Liver (tissue), 9 donors: ENCODE results near the gene ZC3H12C. TPM values are rescaled to one million over a fixed set of nuclear protein-coding genes. Genes with fewer than 3 reads are reported as not detected.

ENCODE experiments used
- DNase-seq: peaks from one replicate; pipeline ENCODE4 v3.0.0-alpha.2; 2017; ENCODE audit warnings: low spot score
- H3K27ac ChIP-seq, 2 donors: one replicate each; pipeline ENCODE4 v1.7.0; 2013; ENCODE audit warnings: inconsistent platforms in 2 of 2, low read length in 2 of 2, control low read depth in 1 of 2, low read depth in 1 of 2, mild to moderate bottlenecking in 1 of 2
- H3K27me3 ChIP-seq, 4 donors: one replicate each; pipeline versions ENCODE4 v1.6.1 to v1.7.0; 2013; ENCODE audit warnings: low read length in 3 of 4, inconsistent platforms in 1 of 4, mild to moderate bottlenecking in 1 of 4, moderate library complexity in 1 of 4; ENCODE audit not compliant: control insufficient read depth in 4 of 4, insufficient read depth in 4 of 4
- H3K36me3 ChIP-seq, 4 donors: one replicate each; pipeline versions ENCODE4 v1.6.1 to v1.7.0; 2013; ENCODE audit warnings: low read length in 3 of 4, mild to moderate bottlenecking in 3 of 4, low read depth in 1 of 4, moderate library complexity in 1 of 4; ENCODE audit not compliant: control insufficient read depth in 4 of 4, insufficient read depth in 3 of 4
- H3K4me1 ChIP-seq, 4 donors: one replicate each; pipeline versions ENCODE4 v1.6.1 to v1.7.0; 2013; ENCODE audit warnings: low read length in 3 of 4, mild to moderate bottlenecking in 3 of 4, moderate library complexity in 1 of 4; ENCODE audit not compliant: control insufficient read depth in 4 of 4, insufficient read depth in 4 of 4
- H3K4me3 ChIP-seq, 3 donors: one replicate each; pipeline versions ENCODE4 v1.6.1 to v1.7.0; 2013; ENCODE audit warnings: low read length in 3 of 3, control low read depth in 1 of 3, low read depth in 1 of 3, mild to moderate bottlenecking in 1 of 3
- H3K9ac ChIP-seq, 2 donors: one replicate each; pipeline ENCODE4 v1.7.0; 2013; ENCODE audit warnings: low read length in 2 of 2, mild to moderate bottlenecking in 2 of 2, moderate library complexity in 2 of 2, control low read depth in 1 of 2, low read depth in 1 of 2
- H3K9me3 ChIP-seq, 4 donors: one replicate each; pipeline versions ENCODE4 v1.6.1 to v1.7.0; 2013; ENCODE audit warnings: low read length in 3 of 4; ENCODE audit not compliant: control insufficient read depth in 4 of 4
- ATF3 ChIP-seq: IDR thresholded peaks from 2 replicates; pipeline ENCODE4 v1.6.1; 2016; ENCODE audit warnings: antibody characterized with exemption
- CTCF ChIP-seq: fragments of 150-350 bp; IDR thresholded peaks from 2 replicates; pipeline ENCODE4 v1.5.1; 2017; ENCODE audit warnings: improper control_type of control experiment, low read depth, low read length; ENCODE audit not compliant: missing input control
- EGR1 ChIP-seq, 2 donors: IDR thresholded peaks; 2 replicates each; pipeline ENCODE4 v1.6.1; 2016 to 2018; ENCODE audit warnings: antibody characterized with exemption in 2 of 2, low read depth in 2 of 2
- FOXA1 ChIP-seq: IDR thresholded peaks from 2 replicates; pipeline ENCODE4 v1.6.1; 2016; ENCODE audit warnings: antibody characterized with exemption
- FOXA2 ChIP-seq: IDR thresholded peaks from 2 replicates; pipeline ENCODE4 v1.6.1; 2016; ENCODE audit warnings: antibody characterized with exemption
- GABPA ChIP-seq, 2 donors: IDR thresholded peaks in 1 of 2; conservative IDR thresholded peaks in 1 of 2; 2 replicates each; pipeline ENCODE4 v1.6.1; 2016; ENCODE audit warnings: antibody characterized with exemption in 2 of 2, mild to moderate bottlenecking in 1 of 2, moderate library complexity in 1 of 2
- HNF4A ChIP-seq, 2 donors: conservative IDR thresholded peaks; 2 replicates each; pipeline ENCODE4 v1.6.1; 2016; ENCODE audit warnings: antibody characterized with exemption in 2 of 2, mild to moderate bottlenecking in 2 of 2
- HNF4G ChIP-seq: IDR thresholded peaks from 2 replicates; pipeline ENCODE4 v1.6.1; 2016; ENCODE audit warnings: antibody characterized with exemption
- JUND ChIP-seq, 2 donors: IDR thresholded peaks; 2 replicates each; pipeline ENCODE4 v1.6.1; 2016; ENCODE audit warnings: antibody characterized with exemption in 2 of 2
- MAX ChIP-seq: IDR thresholded peaks from 2 replicates; pipeline ENCODE4 v1.6.1; 2016; ENCODE audit warnings: antibody characterized with exemption
- NR2F2 ChIP-seq: IDR thresholded peaks from 2 replicates; pipeline ENCODE4 v1.6.1; 2016; ENCODE audit warnings: antibody characterized with exemption
- RAD21 ChIP-seq, 2 donors: IDR thresholded peaks; 2 replicates each; pipeline ENCODE4 v1.6.1; 2016; ENCODE audit warnings: antibody characterized with exemption in 2 of 2, mild to moderate bottlenecking in 2 of 2
- REST ChIP-seq: IDR thresholded peaks from 2 replicates; pipeline ENCODE4 v1.6.1; 2016; ENCODE audit warnings: antibody characterized with exemption, mild to moderate bottlenecking
- RXRA ChIP-seq, 2 donors: IDR thresholded peaks; 2 replicates each; pipeline ENCODE4 v1.6.1; 2017 to 2018; ENCODE audit warnings: antibody characterized with exemption in 2 of 2, mild to moderate bottlenecking in 1 of 2
- SP1 ChIP-seq: IDR thresholded peaks from 2 replicates; pipeline ENCODE4 v1.6.1; 2018; ENCODE audit warnings: antibody characterized with exemption, mild to moderate bottlenecking
- TAF1 ChIP-seq: conservative IDR thresholded peaks from 2 replicates; pipeline ENCODE4 v1.6.1; 2016; ENCODE audit warnings: antibody characterized with exemption, mild to moderate bottlenecking
- YY1 ChIP-seq: IDR thresholded peaks from 2 replicates; pipeline ENCODE4 v1.6.1; 2016; ENCODE audit warnings: antibody characterized with exemption, mild to moderate bottlenecking
- ZBTB33 ChIP-seq: IDR thresholded peaks from 2 replicates; pipeline ENCODE4 v1.6.1; 2016; ENCODE audit warnings: antibody characterized with exemption
- WGBS: extraction: QIAGEN DNeasy Blood & Tissue Kit; methylation state at CpG from one replicate; pipeline ENCODE4 v1.1.7; 2013; 5-methylcytosine and 5-hydroxymethylcytosine counted together
- polyA plus RNA-seq, 2 donors: library from polyadenylated mRNA; stranded (reverse) in 1 of 2; unstranded in 1 of 2; fragments of 200-250 nt in 1 of 2; fragments of >200 nt in 1 of 2; fragmentation: Nextera tagmentation in 1 of 2; extraction: Ambion mirVana in 1 of 2; gene quantifications; one replicate each; pipeline versions ENCODE4 v1.2.1 to v1.2.3, GENCODE V29; 2013 to 2015
- total RNA-seq, 2 donors: library from RNA; depleted of rRNA; stranded (reverse); fragments of >200 nt; gene quantifications; one replicate each; pipeline ENCODE4 v1.2.3, GENCODE V29; 2014
- donor health status: healthy.
- donor health status: healthy.
- donor health status: healthy.
- donor health status: healthy.
- donor health status: healthy.

Gene ZC3H12C
- total and polyA plus RNA-seq, 4 donors = 0.92 to 9.6 (median 2.3) TPM

- TF ChIP-seq RAD21 (IDR thresholded peaks at IDR 0.05) (no peak), CTCF (no peak), HNF4G (no peak), NR2F2 (no peak), RXRA (IDR thresholded peaks at IDR 0.05) (no peak)
Measured at GRCh38 chr11:110200836-110201235, 107.6 kb downstream of the ZC3H12C start (continued).

GRCh38 chr11:110207123-110207522 lies 113.9 kb downstream of the ZC3H12C start:
- H3K27ac ChIP-seq = no peak overlapping the region
- H3K4me1 ChIP-seq = no peaks in the 10 kb centered on the region

More at GRCh38 chr11:110207123-110207522, 113.9 kb downstream of the ZC3H12C start:
- 98% methylated on average over 6 of the region's 6 CpGs for WGBS
- no peaks in the 10 kb centered on the region for H3K9me3 ChIP-seq
- TF ChIP-seq NR2F2 (no peak), YY1 (no peak), HNF4G (no peak), JUND (IDR thresholded peaks at IDR 0.05) (no peak), GABPA (IDR thresholded peaks at IDR 0.05 in 1 of 2, conservative IDR thresholded peaks at IDR 0.05 in 1 of 2) (no peak), MAX (no peak), CTCF (no peak), HNF4A (conservative IDR thresholded peaks at IDR 0.05) (no peak), FOXA1 (no peak), RAD21 (IDR thresholded peaks at IDR 0.05) (no peak), ATF3 (no peak), SP1 (no peak), FOXA2 (no peak), ZBTB33 (no peak), REST (no peak), RXRA (IDR thresholded peaks at IDR 0.05) (no peak), EGR1 (IDR thresholded peaks at IDR 0.05; ENCODE audit: low read depth in 2 of 2) (no peak), TAF1 (no peak)
- no peak overlapping the region for H3K9ac ChIP-seq
- no peak for DNase-seq
- no peak overlapping the region for H3K4me3 ChIP-seq
- H3K36me3 ChIP-seq = no peaks in the 10 kb centered on the region
- no peaks in the 10 kb centered on the region for H3K27me3 ChIP-seq
